Parathyroid adenoma (tissue), 2 donors: Measurements from ENCODE around the gene H6PD.

Source experiments
- H2AFZ ChIP-seq: fragments of 300-600 bp; sonication (generic); one replicate; pipeline ENCODE4 v1.7.0; 2017; ENCODE audit warnings: antibody characterized with exemption, mild to moderate bottlenecking
- H3K27ac ChIP-seq: fragments of 300-600 bp; sonication (generic); one replicate; pipeline ENCODE4 v1.7.0; 2017
- H3K27me3 ChIP-seq: fragments of 300-600 bp; sonication (generic); one replicate; pipeline ENCODE4 v1.7.0; 2017; ENCODE audit warnings: low read length; ENCODE audit not compliant: control insufficient read depth, insufficient read depth
- H3K36me3 ChIP-seq: fragments of 300-600 bp; sonication (generic); one replicate; pipeline ENCODE4 v1.7.0; 2017; ENCODE audit warnings: low read length; ENCODE audit not compliant: control insufficient read depth, insufficient read depth
- H3K4me1 ChIP-seq: fragments of 300-600 bp; sonication (generic); one replicate; pipeline ENCODE4 v1.7.0; 2017; ENCODE audit warnings: control low read depth
- H3K4me2 ChIP-seq: fragments of 300-600 bp; sonication (generic); one replicate; pipeline ENCODE4 v1.7.0; 2017; ENCODE audit warnings: low read length
- H3K4me3 ChIP-seq: fragments of 300-600 bp; sonication (generic); one replicate; pipeline ENCODE4 v1.7.0; 2017; ENCODE audit warnings: low read depth, low read length
- H3K79me2 ChIP-seq: fragments of 300-600 bp; sonication (generic); one replicate; pipeline ENCODE4 v1.7.0; 2017; ENCODE audit warnings: control low read depth
- H3K9ac ChIP-seq: fragments of 300-600 bp; sonication (generic); one replicate; pipeline ENCODE4 v1.7.0; 2017; ENCODE audit warnings: mild to moderate bottlenecking
- H3K9me3 ChIP-seq: fragments of 300-600 bp; sonication (generic); one replicate; pipeline ENCODE4 v1.7.0; 2017; ENCODE audit warnings: low read length; ENCODE audit not compliant: control insufficient read depth
- TF ChIP-seq, protein P1 (sequence below): fragments of 300-600 bp; sonication (generic); IDR thresholded peaks from one replicate; pipeline ENCODE4 v1.7.0; 2017; ENCODE audit warnings: antibody characterized with exemption, mild to moderate bottlenecking
- donor health status: primary hyperparathyroidism.

Gene H6PD

GRCh38 chr1:9289090-9289534 is 54.5 kb downstream of the H6PD start:
- Histone ChIP-seq H3K36me3 (no peaks in the 10 kb centered on the region), H3K4me1 (peaks cover 5% of the 10 kb centered on the region), H3K4me3 (no peak overlapping the region), H3K79me2 (no peaks in the 10 kb centered on the region), H2AFZ (no peak overlapping the region), H3K27me3 (no peaks in the 10 kb centered on the region), H3K27ac (no peak overlapping the region), H3K4me2 (no peak overlapping the region), H3K9me3 (no peaks in the 10 kb centered on the region), H3K9ac (no peak overlapping the region)
- TF ChIP-seq, protein P1, sequence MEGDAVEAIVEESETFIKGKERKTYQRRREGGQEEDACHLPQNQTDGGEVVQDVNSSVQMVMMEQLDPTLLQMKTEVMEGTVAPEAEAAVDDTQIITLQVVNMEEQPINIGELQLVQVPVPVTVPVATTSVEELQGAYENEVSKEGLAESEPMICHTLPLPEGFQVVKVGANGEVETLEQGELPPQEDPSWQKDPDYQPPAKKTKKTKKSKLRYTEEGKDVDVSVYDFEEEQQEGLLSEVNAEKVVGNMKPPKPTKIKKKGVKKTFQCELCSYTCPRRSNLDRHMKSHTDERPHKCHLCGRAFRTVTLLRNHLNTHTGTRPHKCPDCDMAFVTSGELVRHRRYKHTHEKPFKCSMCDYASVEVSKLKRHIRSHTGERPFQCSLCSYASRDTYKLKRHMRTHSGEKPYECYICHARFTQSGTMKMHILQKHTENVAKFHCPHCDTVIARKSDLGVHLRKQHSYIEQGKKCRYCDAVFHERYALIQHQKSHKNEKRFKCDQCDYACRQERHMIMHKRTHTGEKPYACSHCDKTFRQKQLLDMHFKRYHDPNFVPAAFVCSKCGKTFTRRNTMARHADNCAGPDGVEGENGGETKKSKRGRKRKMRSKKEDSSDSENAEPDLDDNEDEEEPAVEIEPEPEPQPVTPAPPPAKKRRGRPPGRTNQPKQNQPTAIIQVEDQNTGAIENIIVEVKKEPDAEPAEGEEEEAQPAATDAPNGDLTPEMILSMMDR: peak; percentile 78

GRCh38 chr1:9289711-9290485 is 55.3 kb downstream of the H6PD start:
- Histone ChIP-seq H3K9ac (no peak overlapping the region), H3K4me3 (no peak overlapping the region), H3K4me2 (no peak overlapping the region), H2AFZ (peak overlapping the region; percentile 28), H3K4me1 (peaks cover 8% of the 10 kb centered on the region), H3K9me3 (no peaks in the 10 kb centered on the region), H3K27ac (peak overlapping the region; percentile 39), H3K27me3 (no peaks in the 10 kb centered on the region), H3K79me2 (peaks cover 3% of the 10 kb centered on the region), H3K36me3 (no peaks in the 10 kb centered on the region)
- TF ChIP-seq, protein P1: no peak

DNA sequence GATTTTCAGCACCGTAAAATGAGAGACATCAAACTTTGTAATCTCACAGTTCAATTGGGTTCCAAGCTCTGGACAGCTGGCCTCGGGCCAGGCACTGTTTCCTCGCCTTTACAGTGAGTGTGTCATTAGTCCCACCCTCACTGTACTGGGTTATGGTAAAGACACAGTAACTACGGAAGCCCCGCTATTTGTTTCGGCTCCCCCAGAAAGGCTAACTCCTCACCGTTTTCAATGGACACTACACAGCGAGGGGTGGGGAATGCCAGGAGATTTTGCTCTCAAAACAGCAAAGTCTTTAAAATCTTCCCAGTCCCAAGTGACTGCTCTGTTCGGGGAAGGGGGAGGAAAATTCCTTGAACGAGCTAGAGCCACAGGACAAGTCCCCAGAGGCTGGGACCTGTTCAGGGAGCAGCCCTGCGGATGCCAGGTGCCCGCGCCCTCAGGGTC is 57.4 kb downstream of the H6PD start:
- H3K27ac ChIP-seq: peak overlapping the region; percentile 72
- H3K27me3 ChIP-seq: no peaks in the 10 kb centered on the region
- H3K79me2 ChIP-seq: peaks cover 3% of the 10 kb centered on the region
- H3K4me1 ChIP-seq: peaks cover 8% of the 10 kb centered on the region
- peak overlapping the region; percentile 73 for H2AFZ ChIP-seq
- no peaks in the 10 kb centered on the region for H3K9me3 ChIP-seq
- no peaks in the 10 kb centered on the region for H3K36me3 ChIP-seq
- TF ChIP-seq, protein P1: no peak
- peak overlapping the region; percentile 84 for H3K4me2 ChIP-seq
- H3K9ac ChIP-seq: no peak overlapping the region
- H3K4me3 ChIP-seq: peak overlapping the region; percentile 53

- H3K4me1 ChIP-seq: peaks cover 8% of the 10 kb centered on the region
- no peaks in the 10 kb centered on the region for H3K36me3 ChIP-seq
- H3K9me3 ChIP-seq: no peaks in the 10 kb centered on the region
- peak within 1 kb of the TSS; percentile 71 for H3K4me3 ChIP-seq
- TF ChIP-seq, protein P1: no peak
- H2AFZ ChIP-seq: peak within 1 kb of the TSS; percentile 73
- H3K9ac ChIP-seq: no peak within 1 kb of the TSS
- H3K79me2 ChIP-seq: peaks cover 3% of the 10 kb centered on the region
- no peaks in the 10 kb centered on the region for H3K27me3 ChIP-seq
- peak within 1 kb of the TSS; percentile 72 for H3K27ac ChIP-seq
- peak within 1 kb of the TSS; percentile 84 for H3K4me2 ChIP-seq
These were observed 58.0 kb downstream of the H6PD start, which contains the start of gene SPSB1 for GRCh38 chr1:9292361-9293240. TSS of gene SPSB1 (plus strand) at chr1:9292894. CDS start at chr1:9355892, 62,998 bp downstream.
